ENCODE measurements around the gene PDE4D.

The PDE4D gene

DNA sequence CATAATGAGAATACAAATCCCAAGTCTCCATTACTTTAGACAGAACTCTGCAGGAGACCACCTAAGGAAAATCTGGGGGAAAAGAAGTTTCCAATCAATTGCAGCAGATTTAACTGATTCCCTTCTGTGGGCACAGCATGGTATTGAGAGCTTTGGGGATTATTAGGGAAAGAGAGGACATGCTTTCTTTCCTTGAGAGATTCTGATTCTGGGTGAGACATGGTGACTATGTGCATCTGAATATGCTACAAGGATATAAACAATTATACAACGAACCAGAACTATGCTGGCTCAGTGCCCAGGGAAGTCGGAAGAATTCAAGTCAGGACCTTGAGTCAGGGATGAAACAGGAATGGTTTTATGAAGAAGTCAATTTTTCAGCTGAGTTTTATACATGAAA, 183.7 kb downstream of the PDE4D start:
- ATAC-seq = peak; percentile 76
- TF ChIP-seq GLIS3 (CRISPR knock-in tag; IDR thresholded peaks at IDR 0.05) (no peak), ARNTL (CRISPR knock-in tag; IDR thresholded peaks at IDR 0.05; ENCODE audit: borderline replicate concordance, low read depth) (no peak), PPARA (CRISPR knock-in tag; IDR thresholded peaks at IDR 0.05; ENCODE audit: borderline replicate concordance) (no peak), BACH2 (CRISPR knock-in tag; IDR thresholded peaks at IDR 0.05; ENCODE audit: borderline replicate concordance) (no peak)

DNA sequence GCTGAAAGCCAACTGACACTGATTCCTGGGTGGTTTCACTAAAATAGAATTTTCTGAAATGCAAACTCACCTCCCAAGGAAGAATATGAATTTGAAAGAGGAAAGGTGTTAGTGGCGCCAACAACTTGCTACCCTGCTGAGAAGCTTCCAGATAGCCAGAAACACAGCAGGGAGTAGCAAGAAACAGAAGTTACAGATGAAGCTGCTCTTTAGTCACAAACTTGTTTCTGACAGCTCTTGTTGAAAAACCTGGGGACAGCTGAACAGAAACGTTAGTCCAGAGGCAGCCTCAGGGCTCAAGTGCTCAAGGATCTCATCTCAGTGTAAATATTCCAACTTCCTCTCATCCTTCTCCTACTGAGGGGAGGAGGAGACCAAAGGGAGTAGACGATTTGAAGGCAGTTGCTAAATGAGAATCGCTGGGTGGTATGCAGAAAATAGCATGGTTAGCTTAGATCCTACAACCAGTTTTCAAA, 184.1 kb downstream of the PDE4D start:
- no peak for TF ChIP-seq BACH2 (CRISPR knock-in tag; IDR thresholded peaks at IDR 0.05; ENCODE audit: borderline replicate concordance)
- no peak for TF ChIP-seq OSR1 (CRISPR knock-in tag; IDR thresholded peaks at IDR 0.05)
- TF ChIP-seq PPARA (CRISPR knock-in tag; IDR thresholded peaks at IDR 0.05; ENCODE audit: borderline replicate concordance) = no peak
- TF ChIP-seq, protein P1, sequence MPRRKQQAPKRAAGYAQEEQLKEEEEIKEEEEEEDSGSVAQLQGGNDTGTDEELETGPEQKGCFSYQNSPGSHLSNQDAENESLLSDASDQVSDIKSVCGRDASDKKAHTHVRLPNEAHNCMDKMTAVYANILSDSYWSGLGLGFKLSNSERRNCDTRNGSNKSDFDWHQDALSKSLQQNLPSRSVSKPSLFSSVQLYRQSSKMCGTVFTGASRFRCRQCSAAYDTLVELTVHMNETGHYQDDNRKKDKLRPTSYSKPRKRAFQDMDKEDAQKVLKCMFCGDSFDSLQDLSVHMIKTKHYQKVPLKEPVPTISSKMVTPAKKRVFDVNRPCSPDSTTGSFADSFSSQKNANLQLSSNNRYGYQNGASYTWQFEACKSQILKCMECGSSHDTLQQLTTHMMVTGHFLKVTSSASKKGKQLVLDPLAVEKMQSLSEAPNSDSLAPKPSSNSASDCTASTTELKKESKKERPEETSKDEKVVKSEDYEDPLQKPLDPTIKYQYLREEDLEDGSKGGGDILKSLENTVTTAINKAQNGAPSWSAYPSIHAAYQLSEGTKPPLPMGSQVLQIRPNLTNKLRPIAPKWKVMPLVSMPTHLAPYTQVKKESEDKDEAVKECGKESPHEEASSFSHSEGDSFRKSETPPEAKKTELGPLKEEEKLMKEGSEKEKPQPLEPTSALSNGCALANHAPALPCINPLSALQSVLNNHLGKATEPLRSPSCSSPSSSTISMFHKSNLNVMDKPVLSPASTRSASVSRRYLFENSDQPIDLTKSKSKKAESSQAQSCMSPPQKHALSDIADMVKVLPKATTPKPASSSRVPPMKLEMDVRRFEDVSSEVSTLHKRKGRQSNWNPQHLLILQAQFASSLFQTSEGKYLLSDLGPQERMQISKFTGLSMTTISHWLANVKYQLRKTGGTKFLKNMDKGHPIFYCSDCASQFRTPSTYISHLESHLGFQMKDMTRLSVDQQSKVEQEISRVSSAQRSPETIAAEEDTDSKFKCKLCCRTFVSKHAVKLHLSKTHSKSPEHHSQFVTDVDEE (CRISPR knock-in tag; IDR thresholded peaks at IDR 0.05) = no peak
- TF ChIP-seq ZFP3 (CRISPR knock-in tag; IDR thresholded peaks at IDR 0.05) = no peak
- TF ChIP-seq, protein P2, sequence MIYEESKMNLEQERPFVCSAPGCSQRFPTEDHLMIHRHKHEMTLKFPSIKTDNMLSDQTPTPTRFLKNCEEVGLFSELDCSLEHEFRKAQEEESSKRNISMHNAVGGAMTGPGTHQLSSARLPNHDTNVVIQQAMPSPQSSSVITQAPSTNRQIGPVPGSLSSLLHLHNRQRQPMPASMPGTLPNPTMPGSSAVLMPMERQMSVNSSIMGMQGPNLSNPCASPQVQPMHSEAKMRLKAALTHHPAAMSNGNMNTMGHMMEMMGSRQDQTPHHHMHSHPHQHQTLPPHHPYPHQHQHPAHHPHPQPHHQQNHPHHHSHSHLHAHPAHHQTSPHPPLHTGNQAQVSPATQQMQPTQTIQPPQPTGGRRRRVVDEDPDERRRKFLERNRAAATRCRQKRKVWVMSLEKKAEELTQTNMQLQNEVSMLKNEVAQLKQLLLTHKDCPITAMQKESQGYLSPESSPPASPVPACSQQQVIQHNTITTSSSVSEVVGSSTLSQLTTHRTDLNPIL (CRISPR knock-in tag; IDR thresholded peaks at IDR 0.05; ENCODE audit: low read depth) = no peak
- no peak for TF ChIP-seq ZNF565 (CRISPR knock-in tag; conservative IDR thresholded peaks at IDR 0.05; ENCODE audit: low read depth)
- TF ChIP-seq, protein P3, sequence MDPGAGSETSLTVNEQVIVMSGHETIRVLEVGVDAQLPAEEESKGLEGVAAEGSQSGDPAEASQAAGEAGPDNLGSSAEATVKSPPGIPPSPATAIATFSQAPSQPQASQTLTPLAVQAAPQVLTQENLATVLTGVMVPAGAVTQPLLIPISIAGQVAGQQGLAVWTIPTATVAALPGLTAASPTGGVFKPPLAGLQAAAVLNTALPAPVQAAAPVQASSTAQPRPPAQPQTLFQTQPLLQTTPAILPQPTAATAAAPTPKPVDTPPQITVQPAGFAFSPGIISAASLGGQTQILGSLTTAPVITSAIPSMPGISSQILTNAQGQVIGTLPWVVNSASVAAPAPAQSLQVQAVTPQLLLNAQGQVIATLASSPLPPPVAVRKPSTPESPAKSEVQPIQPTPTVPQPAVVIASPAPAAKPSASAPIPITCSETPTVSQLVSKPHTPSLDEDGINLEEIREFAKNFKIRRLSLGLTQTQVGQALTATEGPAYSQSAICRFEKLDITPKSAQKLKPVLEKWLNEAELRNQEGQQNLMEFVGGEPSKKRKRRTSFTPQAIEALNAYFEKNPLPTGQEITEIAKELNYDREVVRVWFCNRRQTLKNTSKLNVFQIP (CRISPR knock-in tag; IDR thresholded peaks at IDR 0.05; ENCODE audit: borderline replicate concordance, low read depth) = no peak
- TF ChIP-seq, protein P4, sequence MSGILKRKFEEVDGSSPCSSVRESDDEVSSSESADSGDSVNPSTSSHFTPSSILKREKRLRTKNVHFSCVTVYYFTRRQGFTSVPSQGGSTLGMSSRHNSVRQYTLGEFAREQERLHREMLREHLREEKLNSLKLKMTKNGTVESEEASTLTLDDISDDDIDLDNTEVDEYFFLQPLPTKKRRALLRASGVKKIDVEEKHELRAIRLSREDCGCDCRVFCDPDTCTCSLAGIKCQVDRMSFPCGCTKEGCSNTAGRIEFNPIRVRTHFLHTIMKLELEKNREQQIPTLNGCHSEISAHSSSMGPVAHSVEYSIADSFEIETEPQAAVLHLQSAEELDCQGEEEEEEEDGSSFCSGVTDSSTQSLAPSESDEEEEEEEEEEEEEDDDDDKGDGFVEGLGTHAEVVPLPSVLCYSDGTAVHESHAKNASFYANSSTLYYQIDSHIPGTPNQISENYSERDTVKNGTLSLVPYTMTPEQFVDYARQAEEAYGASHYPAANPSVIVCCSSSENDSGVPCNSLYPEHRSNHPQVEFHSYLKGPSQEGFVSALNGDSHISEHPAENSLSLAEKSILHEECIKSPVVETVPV (CRISPR knock-in tag; IDR thresholded peaks at IDR 0.05) = no peak
- TF ChIP-seq ZNF70 (CRISPR knock-in tag; IDR thresholded peaks at IDR 0.05) = no peak
- no peak for TF ChIP-seq GLIS3 (CRISPR knock-in tag; IDR thresholded peaks at IDR 0.05)
- no peak for TF ChIP-seq ZNF8 (CRISPR knock-in tag; IDR thresholded peaks at IDR 0.05)
- TF ChIP-seq TCF4 (CRISPR knock-in tag; IDR thresholded peaks at IDR 0.05; ENCODE audit: borderline replicate concordance) = no peak
- no peak for TF ChIP-seq TOX (CRISPR knock-in tag; IDR thresholded peaks at IDR 0.05; ENCODE audit: borderline replicate concordance)
- TF ChIP-seq ZC3H10 (CRISPR knock-in tag; IDR thresholded peaks at IDR 0.05) = no peak
- no peak for ATAC-seq

DNA sequence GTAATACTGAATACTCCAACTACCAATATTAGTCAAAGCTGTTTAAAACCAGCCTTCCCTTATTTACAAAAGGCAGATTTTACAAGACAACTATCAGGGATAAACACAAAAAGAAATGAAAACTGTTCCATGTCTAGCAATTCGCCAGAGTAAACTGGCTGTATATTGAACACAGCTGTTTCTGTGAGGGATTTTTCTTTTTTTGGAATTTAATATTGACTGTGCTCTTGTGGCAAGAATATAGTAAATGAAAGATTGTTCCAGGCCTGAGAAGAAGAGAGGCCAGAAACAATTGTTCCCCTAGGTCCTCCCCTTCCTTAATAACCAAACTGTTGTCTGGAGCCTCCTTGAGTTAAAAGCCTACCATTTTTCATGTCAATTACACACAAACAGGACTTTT, 188.6 kb downstream of the PDE4D start:
- ATAC-seq = no peak
- TF ChIP-seq ZFP3 (CRISPR knock-in tag; IDR thresholded peaks at IDR 0.05) = no peak
- no peak for TF ChIP-seq ZNF8 (CRISPR knock-in tag; IDR thresholded peaks at IDR 0.05)
- TF ChIP-seq, protein P3 (CRISPR knock-in tag; IDR thresholded peaks at IDR 0.05; ENCODE audit: borderline replicate concordance, low read depth) = no peak
- no peak for TF ChIP-seq ZNF70 (CRISPR knock-in tag; IDR thresholded peaks at IDR 0.05)
- TF ChIP-seq PPARA (CRISPR knock-in tag; IDR thresholded peaks at IDR 0.05; ENCODE audit: borderline replicate concordance) = no peak
- TF ChIP-seq RARB (CRISPR knock-in tag; IDR thresholded peaks at IDR 0.05) = no peak
- no peak for TF ChIP-seq CSDC2 (CRISPR knock-in tag; IDR thresholded peaks at IDR 0.05)
- no peak for TF ChIP-seq TCF4 (CRISPR knock-in tag; IDR thresholded peaks at IDR 0.05; ENCODE audit: borderline replicate concordance)
- TF ChIP-seq, protein P5, sequence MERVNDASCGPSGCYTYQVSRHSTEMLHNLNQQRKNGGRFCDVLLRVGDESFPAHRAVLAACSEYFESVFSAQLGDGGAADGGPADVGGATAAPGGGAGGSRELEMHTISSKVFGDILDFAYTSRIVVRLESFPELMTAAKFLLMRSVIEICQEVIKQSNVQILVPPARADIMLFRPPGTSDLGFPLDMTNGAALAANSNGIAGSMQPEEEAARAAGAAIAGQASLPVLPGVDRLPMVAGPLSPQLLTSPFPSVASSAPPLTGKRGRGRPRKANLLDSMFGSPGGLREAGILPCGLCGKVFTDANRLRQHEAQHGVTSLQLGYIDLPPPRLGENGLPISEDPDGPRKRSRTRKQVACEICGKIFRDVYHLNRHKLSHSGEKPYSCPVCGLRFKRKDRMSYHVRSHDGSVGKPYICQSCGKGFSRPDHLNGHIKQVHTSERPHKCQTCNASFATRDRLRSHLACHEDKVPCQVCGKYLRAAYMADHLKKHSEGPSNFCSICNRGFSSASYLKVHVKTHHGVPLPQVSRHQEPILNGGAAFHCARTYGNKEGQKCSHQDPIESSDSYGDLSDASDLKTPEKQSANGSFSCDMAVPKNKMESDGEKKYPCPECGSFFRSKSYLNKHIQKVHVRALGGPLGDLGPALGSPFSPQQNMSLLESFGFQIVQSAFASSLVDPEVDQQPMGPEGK (CRISPR knock-in tag; IDR thresholded peaks at IDR 0.05; ENCODE audit: borderline replicate concordance) = no peak
- no peak for TF ChIP-seq SNAI2 (CRISPR knock-in tag; IDR thresholded peaks at IDR 0.05)
- TF ChIP-seq, protein P4 (CRISPR knock-in tag; IDR thresholded peaks at IDR 0.05) = no peak
- TF ChIP-seq ISL1 (CRISPR knock-in tag; IDR thresholded peaks at IDR 0.05) = no peak
- no peak for TF ChIP-seq ESRRG (CRISPR knock-in tag; IDR thresholded peaks at IDR 0.05)

All from SK-N-SH treated with all-trans-retinoic acid at 6 μM for 48 hours (cell line).